Activated CD8-positive, alpha-beta memory T cell treated with anti-CD3 and anti-CD28 coated beads for 4 hours (primary cell): ENCODE data around the gene TBRG4.

ENCODE experiments used
- DNase-seq, 2 donors: peaks; one replicate each; pipeline ENCODE4 v3.0.0-alpha.2; 2020; ENCODE audit warnings: low read depth in 2 of 2

The TBRG4 gene

DNA sequence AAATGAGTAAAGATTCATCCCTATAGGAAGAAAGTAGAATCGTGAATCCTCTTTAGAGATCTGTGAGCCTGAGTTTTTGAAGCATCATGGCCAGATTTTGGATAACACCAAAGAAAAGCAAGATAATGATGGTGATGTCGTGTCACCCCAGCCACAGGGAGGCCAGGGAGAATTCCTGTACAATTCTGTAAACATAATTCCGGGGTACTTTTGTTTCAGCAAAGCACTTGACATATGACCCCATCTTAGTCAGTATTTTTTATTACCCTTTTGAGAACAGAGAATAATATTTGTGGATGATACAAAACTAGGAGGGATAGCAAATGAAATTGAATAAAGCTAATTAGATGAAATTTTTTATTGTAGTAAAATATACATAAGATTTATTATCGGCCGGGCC, 56.5 kb downstream of the TBRG4 start:
- DNase-seq: no peak

GRCh38 chr7:45054442-45054841, 57.1 kb downstream of the TBRG4 start:
- DNase-seq: no peak

DNA sequence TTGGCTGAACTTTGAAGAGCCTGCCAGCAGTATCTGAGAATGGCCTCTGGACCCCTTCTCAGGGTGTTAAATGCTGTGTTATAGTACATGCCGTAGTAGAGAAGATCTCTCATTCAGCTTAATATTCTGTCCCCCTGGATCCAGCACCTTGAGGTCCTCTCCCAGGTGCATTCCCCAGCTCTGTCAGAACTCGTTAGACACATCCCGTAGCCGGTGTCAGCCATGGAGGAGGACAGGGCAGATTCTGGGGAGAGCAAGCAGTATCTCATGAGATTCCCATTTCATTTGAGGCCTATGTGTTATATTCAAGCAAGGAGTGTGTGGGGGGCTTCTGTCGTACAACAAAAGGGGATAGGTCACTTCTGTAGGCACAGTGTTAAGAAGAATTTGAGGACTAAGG, 57.6 kb downstream of the TBRG4 start:
- DNase-seq: no peak

DNA sequence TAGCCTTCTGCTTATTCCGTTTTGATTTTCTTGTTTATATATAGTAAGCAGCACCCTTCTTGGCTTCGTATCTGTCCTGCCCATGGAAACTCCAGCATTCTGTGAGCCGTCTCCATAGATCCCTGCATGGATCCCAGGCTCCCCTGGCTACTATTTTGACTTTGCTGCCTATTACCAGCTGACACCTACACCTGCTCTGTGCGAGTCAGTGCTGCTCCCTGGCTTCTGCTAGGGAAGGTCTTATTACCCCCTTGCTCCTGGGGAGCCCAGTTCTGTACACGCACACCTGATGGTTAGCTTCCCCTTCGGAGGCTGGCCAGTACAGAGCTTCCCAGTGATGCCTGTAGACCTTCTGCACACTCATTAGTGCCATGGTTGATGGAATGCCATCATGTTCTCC, 58.1 kb downstream of the TBRG4 start:
- DNase-seq: no peak

GRCh38 chr7:45052011-45052410, 59.5 kb downstream of the TBRG4 start:
- DNase-seq: no peak

DNA sequence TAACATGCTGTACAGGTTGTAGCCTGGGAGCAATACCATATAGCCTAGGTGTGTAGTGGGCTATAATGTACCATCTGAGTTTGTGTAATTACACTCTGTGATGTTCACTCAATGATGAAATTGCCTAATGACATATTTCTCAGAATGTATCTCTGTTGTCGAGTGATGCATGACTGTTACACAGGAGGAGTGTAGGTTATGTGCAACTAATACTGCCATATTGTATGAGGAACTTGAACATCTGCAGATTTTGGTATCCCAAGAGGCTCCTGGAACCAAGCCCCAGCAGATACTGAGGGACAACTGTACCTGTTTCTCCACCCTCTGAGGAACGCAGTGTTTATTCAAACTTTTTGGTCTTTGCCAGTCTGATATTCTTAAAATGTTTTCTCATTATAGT, 61.3 kb downstream of the TBRG4 start:
- DNase-seq: no peak
